ENCODE data around the gene DHRS7B.

DNA sequence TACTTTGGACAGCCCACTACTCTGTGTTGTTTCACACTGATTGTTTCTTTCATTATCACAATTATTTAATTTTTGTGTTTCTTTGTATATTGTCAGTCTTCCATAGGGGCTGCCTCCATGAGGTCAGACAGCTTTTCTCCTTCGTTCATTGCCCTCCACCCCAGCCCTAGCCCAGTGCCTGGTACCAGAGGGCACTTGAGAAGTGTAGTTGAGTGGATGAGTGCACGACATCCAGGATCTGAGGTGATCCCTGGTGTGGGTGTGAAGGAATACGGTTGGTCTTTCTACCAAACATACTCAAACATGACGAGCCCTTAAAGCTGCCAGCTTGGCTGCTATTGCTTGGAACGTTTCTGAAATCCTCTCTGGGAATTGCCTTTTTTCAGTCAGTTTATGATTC is 37.9 kb downstream of the DHRS7B start:
- TF ChIP-seq EP300 (IDR thresholded peaks at IDR 0.05) (no peak), POLR2AphosphoS5 (IDR thresholded peaks at IDR 0.05) (no peak)

Measured in esophagus muscularis mucosa (tissue), 3 donors.